GM12875 (cell line): ENCODE measurements around the gene TINAGL1.
"Not testable (repeated sequence)": the region's sequence is repeated elsewhere in the genome, so short reads cannot be mapped to it uniquely, and the experiment has no call there.

Experiments used
- H3K4me3 ChIP-seq: one replicate; pipeline ENCODE4 v1.5.1; 2011; ENCODE audit warnings: low read depth, low read length, control low read depth
- CTCF ChIP-seq: IDR thresholded peaks from 2 replicates; pipeline ENCODE4 v1.5.1; 2011; ENCODE audit warnings: low read depth, mild to moderate bottlenecking, control low read depth, inconsistent platforms, low read length, moderate library complexity, borderline replicate concordance; ENCODE audit not compliant: insufficient read depth

The TINAGL1 gene

GRCh38 chr1:31584869-31585735 is 8.8 kb downstream of the TINAGL1 start:
- TF ChIP-seq CTCF = no peak
- H3K4me3 ChIP-seq = no peak overlapping the region

GRCh38 chr1:31585736-31586365 is 9.5 kb downstream of the TINAGL1 start:
- no peak for TF ChIP-seq CTCF
- no peak overlapping the region for H3K4me3 ChIP-seq

- no peak for TF ChIP-seq CTCF
These were observed 10.3 kb downstream of the TINAGL1 start for GRCh38 chr1:31586376-31587327.

GRCh38 chr1:31587328-31587699 is 11.0 kb downstream of the TINAGL1 start:
- not testable (repeated sequence) for H3K4me3 ChIP-seq

More at GRCh38 chr1:31586376-31587327, 10.3 kb downstream of the TINAGL1 start:
- H3K4me3 ChIP-seq = no peak overlapping the region

- peak; percentile 80 for TF ChIP-seq CTCF
- H3K4me3 ChIP-seq = no peak overlapping the region
These were observed 11.6 kb downstream of the TINAGL1 start for GRCh38 chr1:31587720-31588423.

GRCh38 chr1:31588751-31589515 is 12.6 kb downstream of the TINAGL1 start:
- H3K4me3 ChIP-seq = no peak overlapping the region
- no peak for TF ChIP-seq CTCF
